HepG2 (cell line): ENCODE data around the gene FMO2. TPM values are rescaled to one million over a fixed set of nuclear protein-coding genes. Genes with fewer than 3 reads are reported as not detected.
A peak's percentile ranks its signal among the peaks of the same experiment; 100 is the strongest.

Source experiments
- AHR ChIP-seq: IDR thresholded peaks from 2 replicates; pipeline ENCODE4 v1.6.1; 2018; ENCODE audit warnings: missing genetic modification reagents, missing compliant biosample characterization
- ARID5B ChIP-seq: IDR thresholded peaks from 2 replicates; pipeline ENCODE4 v1.4.0; 2020; ENCODE audit warnings: mild to moderate bottlenecking, missing genetic modification reagents
- ARNTL ChIP-seq: sonication (generic); formaldehyde crosslinking; IDR thresholded peaks from 2 replicates; pipeline ENCODE4 v1.4.0; 2020; ENCODE audit warnings: mild to moderate bottlenecking, missing genetic modification reagents
- BRD4 ChIP-seq: sonication (generic); formaldehyde crosslinking; IDR thresholded peaks from 2 replicates; pipeline ENCODE4 v1.4.0; 2020; ENCODE audit warnings: missing genetic modification reagents
- CBFB ChIP-seq: sonication (generic); formaldehyde crosslinking; IDR thresholded peaks from 2 replicates; pipeline ENCODE4 v1.4.0; 2020; ENCODE audit warnings: missing genetic modification reagents
- CBX1 ChIP-seq: IDR thresholded peaks from one replicate; pipeline ENCODE4 v1.6.1; 2016; ENCODE audit warnings: antibody characterized with exemption, low read depth
- CEBPB ChIP-seq: IDR thresholded peaks from 2 replicates; pipeline ENCODE4 v1.6.1; 2011; ENCODE audit warnings: low read depth, low read length, improper control_type of control experiment, borderline replicate concordance
- KDM6A ChIP-seq: IDR thresholded peaks from 2 replicates; pipeline ENCODE4 v1.6.1; 2016; ENCODE audit warnings: low read depth
- MAX ChIP-seq: IDR thresholded peaks from 2 replicates; pipeline ENCODE4 v1.6.1; 2012; ENCODE audit warnings: inconsistent platforms
- PAXIP1 ChIP-seq: sonication (generic); formaldehyde crosslinking; conservative IDR thresholded peaks from 2 replicates; pipeline ENCODE4 v1.4.0; 2020; ENCODE audit warnings: mild to moderate bottlenecking, missing genetic modification reagents, moderate library complexity
- SAP130 ChIP-seq: IDR thresholded peaks from 2 replicates; pipeline ENCODE4 v1.6.1; 2016; ENCODE audit warnings: low read depth
- SNRNP70 ChIP-seq: fragments of 200-400 bp; formaldehyde crosslinking; IDR thresholded peaks from 2 replicates; pipeline ENCODE4 v1.6.1; 2017; ENCODE audit warnings: mild to moderate bottlenecking, low read depth, low read length, moderate library complexity
- TFE3 ChIP-seq: IDR thresholded peaks from 2 replicates; pipeline ENCODE4 v1.6.1; 2016
- THRA ChIP-seq: sonication (generic); formaldehyde crosslinking; IDR thresholded peaks from 2 replicates; pipeline ENCODE4 v1.4.0; 2020; ENCODE audit warnings: missing genetic modification reagents, borderline replicate concordance
- TRIM24 ChIP-seq: sonication (generic); formaldehyde crosslinking; IDR thresholded peaks from 2 replicates; pipeline ENCODE4 v1.8.0; 2022; ENCODE audit warnings: mild to moderate bottlenecking, missing genetic modification reagents
- ZEB1 ChIP-seq: IDR thresholded peaks from 2 replicates; pipeline ENCODE4 v1.6.1; 2012; ENCODE audit warnings: mild to moderate bottlenecking, low read depth, inconsistent platforms; ENCODE audit not compliant: insufficient replicate concordance
- ZNF12 ChIP-seq: sonication (generic); formaldehyde crosslinking; IDR thresholded peaks from 2 replicates; pipeline ENCODE4 v1.5.0; 2020; ENCODE audit warnings: missing genetic modification reagents
- ZNF589 ChIP-seq: sonication (generic); formaldehyde crosslinking; conservative IDR thresholded peaks from 2 replicates; pipeline ENCODE4 v1.8.0; 2022; ENCODE audit warnings: mild to moderate bottlenecking, moderate library complexity, missing genetic modification reagents
- ZNF780A ChIP-seq: sonication (generic); formaldehyde crosslinking; IDR thresholded peaks from 2 replicates; pipeline ENCODE4 v1.8.0; 2022; ENCODE audit warnings: mild to moderate bottlenecking, missing genetic modification reagents, moderate library complexity
- ZSCAN9 ChIP-seq: IDR thresholded peaks from 2 replicates; pipeline ENCODE4 v1.6.1; 2016; ENCODE audit warnings: borderline replicate concordance
- polyA plus RNA-seq, 8 experiments: library from polyadenylated mRNA; depleted of rRNA in 3 of 8; stranded (reverse) in 7 of 8; unstranded in 1 of 8; fragments of >200 nt; fragmentation: Illumina TruSeq in 4 of 8; extraction: Trizol in 4 of 8; gene quantifications; 2 replicates each; pipeline versions ENCODE4 v1.2.1 to v1.2.3, GENCODE V29; 2011 to 2016; ENCODE audit warnings: low read depth in 4 of 8, missing spikeins in 1 of 8, mixed read lengths in 1 of 8; ENCODE audit not compliant: insufficient read depth in 1 of 8
- total RNA-seq, 5 experiments: library from RNA; depleted of rRNA; stranded (reverse); fragments of >200 nt; fragmentation: Illumina TruSeq; extraction: Trizol; gene quantifications; 2 replicates each; pipeline ENCODE4 v1.2.3, GENCODE V29; 2016; ENCODE audit warnings: low read depth in 1 of 5

The FMO2 gene
- total and polyA plus RNA-seq, 2 of the 13 experiments (the other 11 are each of a cell fraction or from before 2014, with no cell fraction given): not detected

GRCh38 chr1:171141688-171142415 is 43.2 kb upstream of the FMO2 start (continued):
- TF ChIP-seq THRA (peak; percentile 37; the same call in 1 of the 2 replicates), CBFB (CRISPR knock-in tag) (no peak), ZNF589 (CRISPR knock-in tag) (no peak), ARID5B (CRISPR knock-in tag) (peak; percentile 47; the same call in 1 of the 2 replicates), SNRNP70 (no peak), ZNF780A (CRISPR knock-in tag) (no peak), CBX1 (no peak), PAXIP1 (CRISPR knock-in tag) (peak; percentile 62), ARNTL (CRISPR knock-in tag) (peak; percentile 57; the same call in 1 of the 2 replicates), ZEB1 (no peak), CEBPB (peak; percentile 75), TRIM24 (CRISPR knock-in tag) (0 out of 2 replicates have a peak, but pooled peaks have one; percentile 38), KDM6A (CRISPR knock-in tag) (peak; percentile 35; the same call in 1 of the 2 replicates), BRD4 (CRISPR knock-in tag) (no peak), ZSCAN9 (CRISPR knock-in tag) (0 out of 2 replicates have a peak, but pooled peaks have one; percentile 35), SAP130 (CRISPR knock-in tag) (0 out of 2 replicates have a peak, but pooled peaks have one; percentile 20), AHR (no peak), MAX (peak; percentile 44; the same call in 1 of the 2 replicates), TFE3 (CRISPR knock-in tag) (peak; percentile 44; the same call in 1 of the 2 replicates), ZNF12 (peak; percentile 93)
